OCI-LY3 (cell line): ENCODE data around the gene TMEM132D.

Experiments
- EZH2phosphoT487 ChIP-seq: fragments of 200-600 bp; shearing (Covaris generic); IDR thresholded peaks from 2 replicates; pipeline ENCODE4 v1.6.1; 2018; ENCODE audit warnings: antibody characterized with exemption, mixed run types, low read depth
- TF ChIP-seq, protein P1 (sequence below): fragments of 200-600, 300-600 bp; sonication (generic); IDR thresholded peaks from 2 replicates; pipeline ENCODE4 v1.5.1; 2014; ENCODE audit warnings: antibody characterized with exemption, low read length, low read depth

DNA sequence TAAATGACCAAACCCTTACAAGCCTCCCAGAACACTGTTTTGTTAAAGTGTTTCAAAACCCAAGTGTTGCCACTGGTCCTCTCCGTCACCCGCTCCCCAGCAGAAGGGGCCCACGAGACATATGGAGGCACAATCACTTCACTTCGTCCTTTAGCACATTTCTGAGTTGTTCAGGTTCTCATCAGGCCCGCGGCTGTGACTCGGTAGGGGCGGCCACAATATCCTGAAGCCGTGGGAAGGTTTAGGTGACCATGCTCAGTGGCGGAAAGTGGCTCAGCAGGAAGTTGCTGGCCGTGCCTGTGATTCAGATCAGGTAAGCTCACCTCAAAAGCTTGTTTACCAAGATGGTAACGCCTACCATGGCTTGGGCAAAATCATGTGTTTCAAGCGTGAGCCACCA, 823.0 kb downstream of the TMEM132D start:
- TF ChIP-seq, protein P1, sequence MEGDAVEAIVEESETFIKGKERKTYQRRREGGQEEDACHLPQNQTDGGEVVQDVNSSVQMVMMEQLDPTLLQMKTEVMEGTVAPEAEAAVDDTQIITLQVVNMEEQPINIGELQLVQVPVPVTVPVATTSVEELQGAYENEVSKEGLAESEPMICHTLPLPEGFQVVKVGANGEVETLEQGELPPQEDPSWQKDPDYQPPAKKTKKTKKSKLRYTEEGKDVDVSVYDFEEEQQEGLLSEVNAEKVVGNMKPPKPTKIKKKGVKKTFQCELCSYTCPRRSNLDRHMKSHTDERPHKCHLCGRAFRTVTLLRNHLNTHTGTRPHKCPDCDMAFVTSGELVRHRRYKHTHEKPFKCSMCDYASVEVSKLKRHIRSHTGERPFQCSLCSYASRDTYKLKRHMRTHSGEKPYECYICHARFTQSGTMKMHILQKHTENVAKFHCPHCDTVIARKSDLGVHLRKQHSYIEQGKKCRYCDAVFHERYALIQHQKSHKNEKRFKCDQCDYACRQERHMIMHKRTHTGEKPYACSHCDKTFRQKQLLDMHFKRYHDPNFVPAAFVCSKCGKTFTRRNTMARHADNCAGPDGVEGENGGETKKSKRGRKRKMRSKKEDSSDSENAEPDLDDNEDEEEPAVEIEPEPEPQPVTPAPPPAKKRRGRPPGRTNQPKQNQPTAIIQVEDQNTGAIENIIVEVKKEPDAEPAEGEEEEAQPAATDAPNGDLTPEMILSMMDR, result no peak
- TF ChIP-seq EZH2phosphoT487, result no peak
